VCaP (cell line): ENCODE measurements around the gene FABP7.
A peak's percentile ranks its signal among the peaks of the same experiment; 100 is the strongest.

Experiments used
- H3K27ac ChIP-seq: fragments of 450-650 bp; 2 replicates; pipeline ENCODE4 v1.5.1; 2017
- TF ChIP-seq, protein P1 (sequence below): fragments of 450-650 bp; conservative IDR thresholded peaks from 2 replicates; pipeline ENCODE4 v1.5.1; 2017; ENCODE audit warnings: mild to moderate bottlenecking, moderate library complexity

The FABP7 gene

GRCh38 chr6:122779667-122780066 is at the start of gene FABP7:
Gene FABP7 (plus strand): TSS chr6:122779716. CDS start chr6:122779795, 79 bp downstream.
- H3K27ac ChIP-seq = no peak within 1 kb of the TSS
- TF ChIP-seq, protein P1, sequence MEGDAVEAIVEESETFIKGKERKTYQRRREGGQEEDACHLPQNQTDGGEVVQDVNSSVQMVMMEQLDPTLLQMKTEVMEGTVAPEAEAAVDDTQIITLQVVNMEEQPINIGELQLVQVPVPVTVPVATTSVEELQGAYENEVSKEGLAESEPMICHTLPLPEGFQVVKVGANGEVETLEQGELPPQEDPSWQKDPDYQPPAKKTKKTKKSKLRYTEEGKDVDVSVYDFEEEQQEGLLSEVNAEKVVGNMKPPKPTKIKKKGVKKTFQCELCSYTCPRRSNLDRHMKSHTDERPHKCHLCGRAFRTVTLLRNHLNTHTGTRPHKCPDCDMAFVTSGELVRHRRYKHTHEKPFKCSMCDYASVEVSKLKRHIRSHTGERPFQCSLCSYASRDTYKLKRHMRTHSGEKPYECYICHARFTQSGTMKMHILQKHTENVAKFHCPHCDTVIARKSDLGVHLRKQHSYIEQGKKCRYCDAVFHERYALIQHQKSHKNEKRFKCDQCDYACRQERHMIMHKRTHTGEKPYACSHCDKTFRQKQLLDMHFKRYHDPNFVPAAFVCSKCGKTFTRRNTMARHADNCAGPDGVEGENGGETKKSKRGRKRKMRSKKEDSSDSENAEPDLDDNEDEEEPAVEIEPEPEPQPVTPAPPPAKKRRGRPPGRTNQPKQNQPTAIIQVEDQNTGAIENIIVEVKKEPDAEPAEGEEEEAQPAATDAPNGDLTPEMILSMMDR = no peak

DNA sequence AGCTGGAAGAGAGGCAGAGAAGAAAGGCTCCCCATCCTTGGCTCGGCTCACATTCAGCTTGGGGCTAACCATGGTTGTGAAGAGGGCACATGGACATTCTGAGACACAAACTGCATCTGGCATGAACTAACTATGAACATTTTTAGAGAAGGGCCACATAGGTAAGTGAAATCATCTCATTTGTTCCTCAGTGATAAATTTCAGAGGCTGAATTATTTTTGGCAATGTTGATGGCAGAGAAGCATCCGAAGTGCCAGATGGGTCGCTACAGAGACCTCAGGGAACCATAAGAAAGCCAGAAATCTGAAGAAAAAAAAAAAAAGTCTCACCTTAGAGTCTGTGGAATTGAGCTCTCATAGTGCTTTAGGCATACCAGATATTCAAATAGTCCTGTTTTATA is 49.2 kb upstream of the FABP7 start:
- H3K27ac ChIP-seq = no peak overlapping the region
- TF ChIP-seq, protein P1 = no peak

GRCh38 chr6:122730775-122731386 is 48.6 kb upstream of the FABP7 start:
- no peak overlapping the region for H3K27ac ChIP-seq
- TF ChIP-seq, protein P1 = peak; percentile 94

- TF ChIP-seq, protein P1 = no peak
- no peak overlapping the region for H3K27ac ChIP-seq
Measured at GRCh38 chr6:122733259-122733658, 46.3 kb upstream of the FABP7 start.

DNA sequence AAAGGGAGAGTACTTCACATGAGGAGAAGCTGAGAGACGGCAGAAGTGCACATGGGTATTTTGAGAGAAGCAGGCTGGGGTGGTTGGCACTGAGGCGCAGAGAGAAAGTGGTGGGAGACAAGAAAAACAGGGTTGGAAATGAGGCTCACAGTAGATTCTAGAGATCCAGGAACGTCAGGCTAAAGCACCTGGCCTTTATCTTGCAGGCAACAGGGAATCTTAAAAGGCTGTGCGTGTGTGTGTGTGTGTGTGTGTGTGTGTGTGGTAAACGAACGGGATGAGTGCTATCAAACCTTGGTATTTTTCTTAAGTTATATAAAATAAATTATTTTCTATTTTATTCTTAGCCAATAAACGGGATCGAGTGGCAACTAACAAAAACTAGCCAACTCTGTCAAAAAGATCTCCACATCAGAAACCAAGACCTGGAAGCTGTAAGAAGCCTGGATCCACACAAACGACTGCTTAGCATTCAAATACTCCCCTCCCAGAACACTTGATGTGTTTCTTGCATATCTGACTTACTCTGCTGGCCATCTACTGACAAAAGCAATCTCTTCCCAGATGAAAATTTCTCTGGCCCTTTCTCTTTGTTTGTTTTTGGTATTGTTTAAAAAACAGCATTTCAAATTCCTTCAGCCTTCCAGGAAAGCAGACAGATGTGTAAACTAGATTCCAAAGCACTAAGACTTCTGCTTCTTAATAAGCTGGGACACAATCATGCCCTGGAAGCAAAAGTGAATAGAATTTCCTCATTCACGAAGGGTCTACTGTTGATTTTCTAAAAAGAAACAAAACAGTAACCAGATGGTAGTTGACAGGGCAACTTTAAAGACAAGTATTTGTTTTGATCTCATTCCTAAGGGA is 44.8 kb upstream of the FABP7 start:
- TF ChIP-seq, protein P1 = no peak
- no peak overlapping the region for H3K27ac ChIP-seq

GRCh38 chr6:122735582-122735981 is 43.9 kb upstream of the FABP7 start:
- H3K27ac ChIP-seq = no peak overlapping the region
- TF ChIP-seq, protein P1 = no peak

- TF ChIP-seq, protein P1 = no peak
- H3K27ac ChIP-seq = no peak overlapping the region
Measured at GRCh38 chr6:122736163-122736562, 43.4 kb upstream of the FABP7 start.
